ENCODE data around the gene ANO2. TPM values are rescaled to one million over a fixed set of nuclear protein-coding genes. Genes with fewer than 3 reads are reported as not detected.
"Not testable (repeated sequence)": the region's sequence is repeated elsewhere in the genome, so short reads cannot be mapped to it uniquely, and the experiment has no call there.

ANO2 gene
- total and polyA plus RNA-seq, 4 donors, result 0.03 to 0.25 (median 0.15) TPM

GRCh38 chr12:5660238-5660637 lies 284.8 kb downstream of the ANO2 start (continued):
- TF ChIP-seq REST (IDR thresholded peaks at IDR 0.05) (no peak), FOXA2 (IDR thresholded peaks at IDR 0.05) (no peak), SP1 (IDR thresholded peaks at IDR 0.05) (no peak), RXRA (IDR thresholded peaks at IDR 0.05) (no peak), MAX (IDR thresholded peaks at IDR 0.05) (no peak)

GRCh38 chr12:5658339-5658941 lies 286.6 kb downstream of the ANO2 start:
- 88% methylated on average over 3 of the region's 3 CpGs for WGBS
- not testable (repeated sequence) for H3K4me1 ChIP-seq (ENCODE audit: control insufficient read depth in 4 of 4, insufficient read depth in 4 of 4, low read length in 3 of 4)

GRCh38 chr12:5656836-5657235 lies 288.2 kb downstream of the ANO2 start:
- WGBS, result 57% methylated on average over 4 of the region's 4 CpGs
- no peak for DNase-seq (ENCODE audit: low spot score)

More at GRCh38 chr12:5658339-5658941, 286.6 kb downstream of the ANO2 start:
- H3K27me3 ChIP-seq (ENCODE audit: control insufficient read depth in 4 of 4, insufficient read depth in 4 of 4, low read length in 3 of 4); H3K27ac ChIP-seq (ENCODE audit: low read depth in 1 of 2, low read length in 2 of 2); H3K4me3 ChIP-seq (ENCODE audit: low read depth in 1 of 3, low read length in 3 of 3); H3K9me3 ChIP-seq (ENCODE audit: control insufficient read depth in 4 of 4, low read length in 3 of 4); DNase-seq (ENCODE audit: low spot score); H3K36me3 ChIP-seq (ENCODE audit: control insufficient read depth in 4 of 4, insufficient read depth in 3 of 4, low read depth in 1 of 4, low read length in 3 of 4); H3K9ac ChIP-seq (ENCODE audit: low read depth in 1 of 2, low read length in 2 of 2): not testable (repeated sequence)

More at GRCh38 chr12:5656836-5657235, 288.2 kb downstream of the ANO2 start:
- no peak overlapping the region for H3K9ac ChIP-seq (ENCODE audit: low read depth in 1 of 2, low read length in 2 of 2)
- H3K9me3 ChIP-seq (ENCODE audit: control insufficient read depth in 4 of 4, low read length in 3 of 4), result no peaks in the 10 kb centered on the region
- H3K36me3 ChIP-seq (ENCODE audit: control insufficient read depth in 4 of 4, insufficient read depth in 3 of 4, low read depth in 1 of 4, low read length in 3 of 4), result no peaks in the 10 kb centered on the region
- no peak overlapping the region for H3K27ac ChIP-seq (ENCODE audit: low read depth in 1 of 2, low read length in 2 of 2)
- no peaks in the 10 kb centered on the region for H3K27me3 ChIP-seq (ENCODE audit: control insufficient read depth in 4 of 4, insufficient read depth in 4 of 4, low read length in 3 of 4)
- TF ChIP-seq YY1 (IDR thresholded peaks at IDR 0.05) (no peak), FOXA1 (IDR thresholded peaks at IDR 0.05) (no peak), MAX (IDR thresholded peaks at IDR 0.05) (no peak), ATF3 (IDR thresholded peaks at IDR 0.05) (no peak), RAD21 (IDR thresholded peaks at IDR 0.05) (no peak), FOXA2 (IDR thresholded peaks at IDR 0.05) (no peak), EGR1 (IDR thresholded peaks at IDR 0.05; ENCODE audit: low read depth in 2 of 2) (no peak), ZBTB33 (IDR thresholded peaks at IDR 0.05) (no peak), NR2F2 (IDR thresholded peaks at IDR 0.05) (no peak), HNF4A (conservative IDR thresholded peaks at IDR 0.05) (no peak), JUND (IDR thresholded peaks at IDR 0.05) (no peak), RXRA (IDR thresholded peaks at IDR 0.05) (no peak), REST (IDR thresholded peaks at IDR 0.05) (no peak)
- no peak overlapping the region for H3K4me3 ChIP-seq (ENCODE audit: low read depth in 1 of 3, low read length in 3 of 3)
- no peaks in the 10 kb centered on the region for H3K4me1 ChIP-seq (ENCODE audit: control insufficient read depth in 4 of 4, insufficient read depth in 4 of 4, low read length in 3 of 4)

Data from liver (tissue), 9 donors.